HCT116 (cell line): Measurements from ENCODE around the gene TBL1X. TPM values are rescaled to one million over a fixed set of nuclear protein-coding genes. Genes with fewer than 3 reads are reported as not detected.
"Not testable (repeated sequence)": the region's sequence is repeated elsewhere in the genome, so short reads cannot be mapped to it uniquely, and the experiment has no call there.

Experiments
- ATAC-seq: fragments of 200-7000 bp; cut with Tn5 transposase; 2 replicates; pipeline ENCODE4 v1.9.1; 2020; ENCODE audit warnings: mild to moderate bottlenecking, moderate library complexity
- BruUV-seq: library from RNA; stranded (reverse); fragments of 400-500 nt; replicated peaks from 2 replicates; lab custom pipeline; 2021; lab: Mats Ljungman, UMichigan
- CTCF ChIA-PET: fragments of 300-600 bp; sonication (Branson Sonifier 250); formaldehyde crosslinking; loops from one replicate; lab custom pipeline; 2021; ENCODE audit warnings: antibody characterized with exemption; lab: Charles Lee
- POLR2A ChIA-PET: fragments of 300-600, 350-600 bp; sonication (Branson Sonifier 250); formaldehyde crosslinking; loops from one replicate; lab custom pipeline; 2021; ENCODE audit warnings: antibody characterized with exemption; lab: Charles Lee
- RAD21 ChIA-PET, 2 experiments: fragments of 300-600 bp; sonication (Branson Sonifier 250); formaldehyde crosslinking; loops; one replicate each; lab custom pipeline; 2023; ENCODE audit warnings: low total read pairs in 2 of 2; ENCODE audit not compliant: uncharacterized antibody in 2 of 2, unreplicated experiment in 2 of 2, low non-redundant PET in 1 of 2; lab: Charles Lee
- DNase-seq: peaks from one replicate; pipeline ENCODE4 v3.0.0-alpha.2; 2010; ENCODE audit warnings: low read depth, low spot score
- H2AFZ ChIP-seq: fragments of 200-600 bp; shearing (Covaris generic), sonication (generic); 2 replicates; pipeline ENCODE4 v1.6.1; 2017; ENCODE audit warnings: low read depth, mixed run types, mixed read lengths, antibody characterized with exemption, low read length; ENCODE audit not compliant: poor library complexity, severe bottlenecking
- H3K27ac ChIP-seq: 2 replicates; pipeline ENCODE4 v1.5.1; 2012; ENCODE audit warnings: low read depth, low read length
- H3K27me3 ChIP-seq: fragments of 200-600 bp; sonication (generic); 2 replicates; pipeline ENCODE4 v1.6.1; 2016; ENCODE audit warnings: mixed run types, low read length, mixed read lengths; ENCODE audit not compliant: insufficient read depth
- H3K36me3 ChIP-seq, 2 experiments: fragments of 200-500 bp in 1 of 2; fragments of 200-600 bp in 1 of 2; sonication (Bioruptor generic) in 1 of 2; sonication (generic) in 1 of 2; 2 replicates each; pipeline versions ENCODE4 v1.5.1 to v1.6.1; 2014 to 2016; ENCODE audit warnings: low read length in 2 of 2, inconsistent platforms in 1 of 2, mixed read lengths in 1 of 2, mixed run types in 1 of 2; ENCODE audit not compliant: insufficient read depth in 2 of 2, control insufficient read depth in 1 of 2
- H3K4me1 ChIP-seq, 2 experiments: fragments of 200-600 bp in 1 of 2; sonication (generic) in 1 of 2; 2 replicates each; pipeline versions ENCODE4 v1.5.1 to v1.6.1; 2012 to 2017; ENCODE audit warnings: low read length in 2 of 2, inconsistent platforms in 1 of 2, mild to moderate bottlenecking in 1 of 2, mixed read lengths in 1 of 2, mixed run types in 1 of 2, moderate library complexity in 1 of 2; ENCODE audit not compliant: insufficient read depth in 2 of 2, control insufficient read depth in 1 of 2
- H3K4me2 ChIP-seq: fragments of 200-600 bp; sonication (generic); 2 replicates; pipeline ENCODE4 v1.6.1; 2017; ENCODE audit warnings: mixed run types, low read length, mixed read lengths
- H3K4me3 ChIP-seq, 2 experiments: fragments of 200-600 bp in 1 of 2; sonication (generic) in 1 of 2; replicated peaks in 1 of 2; 2 replicates each; pipeline ENCODE4 v1.5.1; 2011 to 2016; ENCODE audit warnings: low read length in 2 of 2, control low read depth in 1 of 2, low read depth in 1 of 2, mild to moderate bottlenecking in 1 of 2, mixed read lengths in 1 of 2, mixed run types in 1 of 2
- H3K79me2 ChIP-seq: fragments of 200-600 bp; sonication (generic); 2 replicates; pipeline ENCODE4 v1.6.1; 2017; ENCODE audit warnings: mild to moderate bottlenecking, mixed run types, low read length, moderate library complexity, mixed read lengths; ENCODE audit not compliant: insufficient read depth
- H3K9ac ChIP-seq: fragments of 200-600 bp; sonication (generic); 2 replicates; pipeline ENCODE4 v1.6.1; 2016; ENCODE audit warnings: low read length, mixed read lengths
- H3K9me2 ChIP-seq: fragments of 200-600 bp; sonication (generic), shearing (Covaris generic); 2 replicates; pipeline ENCODE4 v1.6.1; 2017; ENCODE audit warnings: mixed run types, mild to moderate bottlenecking, moderate library complexity; ENCODE audit not compliant: insufficient read depth
- H3K9me3 ChIP-seq, 2 experiments: fragments of 200-500 bp in 1 of 2; fragments of 200-600 bp in 1 of 2; sonication (Bioruptor generic) in 1 of 2; sonication (generic) in 1 of 2; 2 replicates each; pipeline ENCODE4 v1.6.1; 2014 to 2017; ENCODE audit warnings: low read length in 2 of 2, mixed read lengths in 2 of 2, inconsistent platforms in 1 of 2, low read depth in 1 of 2, mild to moderate bottlenecking in 1 of 2, mixed run types in 1 of 2, moderate library complexity in 1 of 2; ENCODE audit not compliant: control insufficient read depth in 1 of 2, insufficient read depth in 1 of 2
- H4K20me1 ChIP-seq: fragments of 200-600 bp; sonication (generic), shearing (Covaris generic); 2 replicates; pipeline ENCODE4 v1.6.1; 2017; ENCODE audit warnings: mixed run types, mild to moderate bottlenecking, moderate library complexity; ENCODE audit not compliant: insufficient read depth
- ATF3 ChIP-seq: IDR thresholded peaks from 2 replicates; pipeline ENCODE4 v1.6.1; 2012
- CTCF ChIP-seq, 3 experiments: fragments of 200-600 bp in 1 of 3; sonication (generic) in 1 of 3; IDR thresholded peaks in 2 of 3; conservative IDR thresholded peaks in 1 of 3; 2 replicates each; pipeline ENCODE4 v1.5.1; 2012 to 2017; ENCODE audit warnings: low read depth in 2 of 3, low read length in 2 of 3, antibody characterized with exemption in 1 of 3, borderline replicate concordance in 1 of 3, control low read depth in 1 of 3, mild to moderate bottlenecking in 1 of 3, mixed read lengths in 1 of 3, mixed run types in 1 of 3, moderate library complexity in 1 of 3; ENCODE audit not compliant: insufficient read depth in 1 of 3
- EGR1 ChIP-seq: IDR thresholded peaks from 2 replicates; pipeline ENCODE4 v1.6.1; 2012; ENCODE audit warnings: low read depth
- FOSL1 ChIP-seq: IDR thresholded peaks from 2 replicates; pipeline ENCODE4 v1.6.1; 2012; ENCODE audit warnings: low read depth
- REST ChIP-seq: IDR thresholded peaks from 2 replicates; pipeline ENCODE4 v1.6.1; 2012; ENCODE audit warnings: low read depth
- SIN3A ChIP-seq: IDR thresholded peaks from 2 replicates; pipeline ENCODE4 v1.6.1; 2012; ENCODE audit warnings: low read depth
- intact Hi-C: fragments of 100-400 bp; cut with micrococcal nuclease; formaldehyde crosslinking; loops from 2 replicates; pipeline ENCODE4 v1.10.0; 2022
- total RNA-seq: library from RNA; stranded (reverse); gene quantifications from one replicate; pipeline ENCODE4 v1.2.1, GENCODE V29; 2021; ENCODE audit not compliant: unreplicated experiment

The TBL1X gene
- total RNA-seq, 1 experiment from 2014 or later, result 37.8 TPM

- no TSS peak for BruUV-seq
- H3K27ac ChIP-seq, result no peak overlapping the region
- H3K4me2 ChIP-seq, result no peak overlapping the region
- no peaks in the 10 kb centered on the region for H3K4me1 ChIP-seq
- intact Hi-C loops, result no loop called here
- H3K4me3 ChIP-seq, result no peak overlapping the region
- ATAC-seq (no peak), DNase-seq (no peak)
- H3K9ac ChIP-seq, result no peak overlapping the region
- H4K20me1 ChIP-seq, result no peaks in the 10 kb centered on the region
- ChIA-PET RAD21 (no interaction called here), POLR2A (no interaction called here), CTCF (no interaction called here)
- H3K9me3 ChIP-seq, result no peaks in the 10 kb centered on the region
- no peaks in the 10 kb centered on the region for H3K79me2 ChIP-seq
- no peaks in the 10 kb centered on the region for H3K36me3 ChIP-seq
- H2AFZ ChIP-seq, result no peak overlapping the region
- no peak for TF ChIP-seq FOSL1
- TF ChIP-seq ATF3, result no peak
- TF ChIP-seq CTCF (IDR thresholded peaks at IDR 0.05 in 2 of 3, conservative IDR thresholded peaks at IDR 0.05 in 1 of 3; ENCODE audit: borderline replicate concordance in 1 of 3, insufficient read depth in 1 of 3, low read depth in 2 of 3, low read length in 2 of 3), result no peak
- TF ChIP-seq EGR1, result no peak
- no peak for TF ChIP-seq REST
- TF ChIP-seq SIN3A, result no peak
- H3K9me2 ChIP-seq, result no peaks in the 10 kb centered on the region
- H3K27me3 ChIP-seq, result no peaks in the 10 kb centered on the region
Measured at GRCh38 chrX:9456250-9457074, 8.4 kb upstream of the TBL1X start.

- not testable (repeated sequence) for DNase-seq, H3K9me2 ChIP-seq
Measured at GRCh38 chrX:9458034-9458433, 6.8 kb upstream of the TBL1X start.

More at GRCh38 chrX:9458034-9458433, 6.8 kb upstream of the TBL1X start:
- H3K27ac ChIP-seq, H3K36me3 ChIP-seq, BruUV-seq, H3K4me1 ChIP-seq, H4K20me1 ChIP-seq, intact Hi-C loops, H3K4me3 ChIP-seq, H3K9me3 ChIP-seq, POLR2A ChIA-PET, H3K79me2 ChIP-seq, H3K9ac ChIP-seq, H2AFZ ChIP-seq, ATAC-seq, H3K27me3 ChIP-seq, H3K4me2 ChIP-seq, CTCF ChIA-PET, RAD21 ChIA-PET: not testable (repeated sequence)
